DND-41 (cell line): ENCODE results near the gene PLCG1.
A peak's percentile ranks its signal among the peaks of the same experiment; 100 is the strongest.

Experiments
- ATAC-seq: fragments of 200-7000 bp; cut with Tn5 transposase; 3 replicates; pipeline ENCODE4 v1.9.1; 2021; ENCODE audit warnings: low read depth; ENCODE audit not compliant: insufficient read depth
- DNase-seq: peaks from one replicate; pipeline ENCODE4 v3.0.0-alpha.2; 2020
- H2AFZ ChIP-seq: 2 replicates; pipeline ENCODE4 v1.6.0; 2012; ENCODE audit warnings: low read depth, low read length
- H3K27ac ChIP-seq: 2 replicates; pipeline ENCODE4 v1.5.1; 2012; ENCODE audit warnings: low read length, inconsistent platforms
- H3K27me3 ChIP-seq: fragments of 200-600 bp; sonication (generic); 2 replicates; pipeline ENCODE4 v1.6.0; 2012; ENCODE audit warnings: low read length, mild to moderate bottlenecking, inconsistent platforms; ENCODE audit not compliant: insufficient read depth, poor library complexity
- H3K36me3 ChIP-seq: 2 replicates; pipeline ENCODE4 v1.5.1; 2012; ENCODE audit warnings: low read length, inconsistent platforms; ENCODE audit not compliant: insufficient read depth
- H3K4me1 ChIP-seq: 2 replicates; pipeline ENCODE4 v1.5.1; 2012; ENCODE audit warnings: mild to moderate bottlenecking, low read length; ENCODE audit not compliant: insufficient read depth
- H3K4me2 ChIP-seq: 2 replicates; pipeline ENCODE4 v1.6.0; 2012; ENCODE audit warnings: mild to moderate bottlenecking, moderate library complexity, low read length, inconsistent platforms; ENCODE audit not compliant: insufficient read depth
- H3K4me3 ChIP-seq, 2 experiments: fragments of 200-600 bp in 1 of 2; shearing (Covaris generic) in 1 of 2; 2 replicates each; pipeline ENCODE4 v1.5.1; 2012 to 2016; ENCODE audit warnings: inconsistent platforms in 2 of 2, low read length in 2 of 2, mild to moderate bottlenecking in 2 of 2, low read depth in 1 of 2, moderate library complexity in 1 of 2
- H3K79me2 ChIP-seq: 2 replicates; pipeline ENCODE4 v1.6.0; 2012; ENCODE audit warnings: low read length, inconsistent platforms; ENCODE audit not compliant: insufficient read depth
- H3K9ac ChIP-seq: 2 replicates; pipeline ENCODE4 v1.6.0; 2012; ENCODE audit warnings: low read depth, mild to moderate bottlenecking, inconsistent platforms, low read length, moderate library complexity
- H3K9me3 ChIP-seq: 2 replicates; pipeline ENCODE4 v1.5.1; 2012; ENCODE audit warnings: low read length, moderate library complexity, mild to moderate bottlenecking, inconsistent platforms; ENCODE audit not compliant: insufficient read depth, severe bottlenecking
- H4K20me1 ChIP-seq: 2 replicates; pipeline ENCODE4 v1.6.0; 2012; ENCODE audit warnings: low read length; ENCODE audit not compliant: insufficient read depth
- CTCF ChIP-seq: IDR thresholded peaks from 2 replicates; pipeline ENCODE4 v1.5.1; 2012; ENCODE audit warnings: borderline replicate concordance, low read length, moderate library complexity, mild to moderate bottlenecking; ENCODE audit not compliant: poor library complexity, severe bottlenecking; ENCODE audit errors: extremely low read depth
- EZH2 ChIP-seq: IDR thresholded peaks from 3 replicates; pipeline ENCODE4 v1.6.1; 2012; ENCODE audit warnings: borderline replicate concordance, low read depth, mild to moderate bottlenecking, moderate library complexity, low read length, inconsistent platforms; ENCODE audit not compliant: severe bottlenecking

Gene PLCG1

GRCh38 chr20:41183391-41183790 is 46.0 kb downstream of the PLCG1 start:
- no peaks in the 10 kb centered on the region for H3K27me3 ChIP-seq
- H3K4me2 ChIP-seq: no peak overlapping the region
- no peak overlapping the region for H2AFZ ChIP-seq
- ATAC-seq: no peak
- peak; percentile 3 for DNase-seq
- H3K9ac ChIP-seq: no peak overlapping the region
- no peak overlapping the region for H3K4me3 ChIP-seq
- H3K4me1 ChIP-seq: no peaks in the 10 kb centered on the region
- H3K36me3 ChIP-seq: peaks cover 15% of the 10 kb centered on the region
- no peak overlapping the region for H3K27ac ChIP-seq
- H4K20me1 ChIP-seq: peaks cover 2% of the 10 kb centered on the region; the same call in 1 of the 2 replicates
- no peaks in the 10 kb centered on the region for H3K79me2 ChIP-seq
- no peaks in the 10 kb centered on the region for H3K9me3 ChIP-seq
- TF ChIP-seq EZH2 (no peak), CTCF (no peak)

- no peaks in the 10 kb centered on the region for H3K79me2 ChIP-seq
- ATAC-seq: no peak
- TF ChIP-seq CTCF: no peak
- TF ChIP-seq EZH2: no peak
- H3K27me3 ChIP-seq: no peaks in the 10 kb centered on the region
- H3K4me2 ChIP-seq: no peak overlapping the region
- peaks cover 15% of the 10 kb centered on the region for H3K36me3 ChIP-seq
- no peak overlapping the region for H2AFZ ChIP-seq
- DNase-seq: peak; percentile 2
- no peaks in the 10 kb centered on the region for H3K9me3 ChIP-seq
- H4K20me1 ChIP-seq: peaks cover 2% of the 10 kb centered on the region; the same call in 1 of the 2 replicates
- no peak overlapping the region for H3K4me3 ChIP-seq
- no peak overlapping the region for H3K9ac ChIP-seq
- no peak overlapping the region for H3K27ac ChIP-seq
- no peaks in the 10 kb centered on the region for H3K4me1 ChIP-seq
These were observed 46.5 kb downstream of the PLCG1 start for GRCh38 chr20:41183831-41184230.

- no peaks in the 10 kb centered on the region for H3K9me3 ChIP-seq
- no peaks in the 10 kb centered on the region for H3K79me2 ChIP-seq
- no peaks in the 10 kb centered on the region for H3K27me3 ChIP-seq
- no peak for TF ChIP-seq CTCF
- no peak for TF ChIP-seq EZH2
- H4K20me1 ChIP-seq: 0 out of 2 replicates have a peak, but pooled peaks cover 2% of the 10 kb centered on the region
- no peak overlapping the region for H3K4me3 ChIP-seq
- no peak overlapping the region for H3K9ac ChIP-seq
- no peak overlapping the region for H3K4me2 ChIP-seq
- peaks cover 15% of the 10 kb centered on the region for H3K36me3 ChIP-seq
- ATAC-seq (no peak), DNase-seq (no peak)
- H2AFZ ChIP-seq: no peak overlapping the region
- no peak overlapping the region for H3K27ac ChIP-seq
- no peaks in the 10 kb centered on the region for H3K4me1 ChIP-seq
These were observed 47.8 kb downstream of the PLCG1 start for GRCh38 chr20:41185013-41185757.
